Measurements from ENCODE around the gene ATP6V1G1.

DNA sequence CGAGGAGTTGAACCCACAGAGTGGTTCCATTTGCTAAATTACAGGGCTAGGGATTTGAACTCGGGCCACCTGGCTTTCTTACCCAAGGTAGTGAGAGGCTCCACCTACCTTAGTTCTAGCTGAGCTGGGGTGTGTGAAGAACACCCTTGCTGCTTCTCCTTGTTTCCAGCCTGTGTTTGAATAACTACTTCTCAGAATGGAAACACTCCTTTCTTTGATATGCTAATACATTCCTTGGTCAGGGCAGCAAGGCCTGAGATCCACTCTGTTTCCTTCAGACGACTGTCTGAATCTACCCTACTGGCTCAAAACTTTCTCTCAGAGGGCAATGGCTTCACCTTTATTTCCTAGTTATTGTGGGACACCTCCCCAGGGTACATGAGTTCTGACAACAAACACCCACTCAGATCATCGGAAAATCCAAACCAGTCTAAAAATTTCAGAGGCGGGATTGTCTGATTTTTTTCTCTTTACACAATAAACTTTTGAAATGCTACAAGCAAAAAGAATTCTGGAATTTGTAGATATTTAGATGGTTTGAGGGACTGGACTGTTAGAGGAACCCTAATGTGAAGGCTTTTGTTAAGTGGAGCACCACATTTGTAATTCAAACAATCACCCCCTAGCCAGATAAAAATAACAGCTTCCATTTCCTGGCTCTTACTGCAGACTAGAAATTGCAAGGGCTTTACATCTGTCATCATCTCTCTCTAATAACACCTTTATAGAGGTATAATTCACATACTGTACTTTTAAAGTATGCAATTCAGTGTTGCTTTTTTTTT lies 4.0 kb upstream of the ATP6V1G1 start:
- TF ChIP-seq POLR2A (IDR thresholded peaks at IDR 0.05; ENCODE audit: low read depth) (no peak), POLR2AphosphoS5 (IDR thresholded peaks at IDR 0.05) (no peak), EP300 (IDR thresholded peaks at IDR 0.05) (no peak)
- TF ChIP-seq, protein P1, sequence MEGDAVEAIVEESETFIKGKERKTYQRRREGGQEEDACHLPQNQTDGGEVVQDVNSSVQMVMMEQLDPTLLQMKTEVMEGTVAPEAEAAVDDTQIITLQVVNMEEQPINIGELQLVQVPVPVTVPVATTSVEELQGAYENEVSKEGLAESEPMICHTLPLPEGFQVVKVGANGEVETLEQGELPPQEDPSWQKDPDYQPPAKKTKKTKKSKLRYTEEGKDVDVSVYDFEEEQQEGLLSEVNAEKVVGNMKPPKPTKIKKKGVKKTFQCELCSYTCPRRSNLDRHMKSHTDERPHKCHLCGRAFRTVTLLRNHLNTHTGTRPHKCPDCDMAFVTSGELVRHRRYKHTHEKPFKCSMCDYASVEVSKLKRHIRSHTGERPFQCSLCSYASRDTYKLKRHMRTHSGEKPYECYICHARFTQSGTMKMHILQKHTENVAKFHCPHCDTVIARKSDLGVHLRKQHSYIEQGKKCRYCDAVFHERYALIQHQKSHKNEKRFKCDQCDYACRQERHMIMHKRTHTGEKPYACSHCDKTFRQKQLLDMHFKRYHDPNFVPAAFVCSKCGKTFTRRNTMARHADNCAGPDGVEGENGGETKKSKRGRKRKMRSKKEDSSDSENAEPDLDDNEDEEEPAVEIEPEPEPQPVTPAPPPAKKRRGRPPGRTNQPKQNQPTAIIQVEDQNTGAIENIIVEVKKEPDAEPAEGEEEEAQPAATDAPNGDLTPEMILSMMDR (IDR thresholded peaks at IDR 0.05): no peak
